Limb (tissue), 2 donors: Measurements from ENCODE around the gene CARS2.
"Not testable (repeated sequence)": the region's sequence is repeated elsewhere in the genome, so short reads cannot be mapped to it uniquely, and the experiment has no call there.

Experiments used
- DNase-seq, 2 donors: peaks; one replicate each; pipeline ENCODE4 v3.0.0-alpha.2; 2016; ENCODE audit errors: extremely low spot score in 2 of 2

The CARS2 gene

GRCh38 chr13:110618780-110619179, 87.1 kb downstream of the CARS2 start:
- no peak for DNase-seq

GRCh38 chr13:110618167-110618566, 87.7 kb downstream of the CARS2 start:
- DNase-seq, result no peak

GRCh38 chr13:110617321-110618072, 88.4 kb downstream of the CARS2 start:
- DNase-seq, result no peak

- DNase-seq, result no peak
Observed at GRCh38 chr13:110616103-110617101, 89.5 kb downstream of the CARS2 start.

GRCh38 chr13:110615322-110616102, 90.4 kb downstream of the CARS2 start, which contains the start of gene NAXD:
TSS of gene NAXD (plus strand) at chr13:110615545. CDS start at chr13:110615602, 57 bp downstream.
- DNase-seq, result peak; percentile 92

- no peak for DNase-seq
Observed at GRCh38 chr13:110615005-110615321, 91.0 kb downstream of the CARS2 start.

- no peak for DNase-seq
Observed at GRCh38 chr13:110610955-110611595, 94.8 kb downstream of the CARS2 start.

GRCh38 chr13:110607675-110608224, 98.2 kb downstream of the CARS2 start:
- no peak for DNase-seq

GRCh38 chr13:110606281-110606680, 99.6 kb downstream of the CARS2 start:
- DNase-seq, result not testable (repeated sequence)

- DNase-seq, result no peak
Observed at GRCh38 chr13:110605132-110605531, 100.8 kb downstream of the CARS2 start.

- DNase-seq, result no peak
Observed at GRCh38 chr13:110600980-110601379, 104.9 kb downstream of the CARS2 start.

GRCh38 chr13:110600261-110600819, 105.6 kb downstream of the CARS2 start:
- DNase-seq, result no peak

- no peak for DNase-seq
Observed at GRCh38 chr13:110597041-110597689, 108.8 kb downstream of the CARS2 start.

GRCh38 chr13:110593430-110594130, 112.3 kb downstream of the CARS2 start:
- peak in 1 of 2 donors; percentile 73 for DNase-seq

- no peak for DNase-seq
Observed at GRCh38 chr13:110592665-110593064, 113.3 kb downstream of the CARS2 start.
